Epithelial cell of esophagus (primary cell): ENCODE data around the gene SLC16A13.

ENCODE experiments used
- DNase-seq: peaks from one replicate; pipeline ENCODE4 v3.0.0; 2010; ENCODE audit warnings: low read depth
- H3K4me3 ChIP-seq: 2 replicates; pipeline ENCODE4 v1.5.1; 2011; ENCODE audit warnings: mild to moderate bottlenecking, low read length, control low read depth
- CTCF ChIP-seq: IDR thresholded peaks from 2 replicates; pipeline ENCODE4 v1.5.1; 2011; ENCODE audit warnings: low read depth, mild to moderate bottlenecking, low read length, control low read depth, inconsistent platforms; ENCODE audit not compliant: insufficient read depth; ENCODE audit errors: missing control alignments

SLC16A13 gene

DNA sequence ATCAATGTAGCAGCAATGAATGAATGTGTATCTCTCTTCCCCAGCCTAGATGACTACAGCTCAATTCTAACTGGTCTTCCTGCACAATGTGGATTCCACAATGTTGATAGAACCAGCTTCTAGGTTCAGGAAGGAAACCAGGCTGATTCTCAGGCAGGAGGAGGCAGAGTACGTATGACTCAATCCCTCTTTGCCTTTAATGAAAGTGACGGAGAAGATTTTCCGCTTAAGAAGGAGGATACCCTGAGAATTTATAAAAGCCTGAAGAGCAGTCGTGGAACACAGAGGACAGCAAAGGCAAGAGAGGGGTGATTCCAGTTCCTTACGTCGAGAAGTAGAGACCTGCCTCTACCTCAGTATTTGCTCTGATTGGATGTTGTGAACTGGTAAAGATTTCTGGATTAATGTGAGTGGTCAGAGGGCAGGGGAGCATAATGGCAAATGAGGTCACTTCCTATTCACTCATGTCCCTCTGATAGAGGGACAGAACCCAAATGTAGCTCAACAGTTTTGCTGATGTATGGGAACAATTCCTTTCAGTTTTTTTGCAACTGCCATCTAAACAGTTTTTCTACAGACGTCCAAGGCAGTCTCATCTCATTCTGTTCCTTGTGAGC, 23.1 kb downstream of the SLC16A13 start:
- no peak overlapping the region for H3K4me3 ChIP-seq
- TF ChIP-seq CTCF: no peak
- DNase-seq: peak; percentile 83

GRCh38 chr17:7060165-7060891, 24.5 kb downstream of the SLC16A13 start:
- peak overlapping the region; percentile 13 for H3K4me3 ChIP-seq
- DNase-seq: peak; percentile 92
- TF ChIP-seq CTCF: no peak

GRCh38 chr17:7063518-7064094, 27.8 kb downstream of the SLC16A13 start:
- no peak overlapping the region for H3K4me3 ChIP-seq
- peak; percentile 24 for DNase-seq
- no peak for TF ChIP-seq CTCF

GRCh38 chr17:7064261-7064660, 28.4 kb downstream of the SLC16A13 start:
- no peak for TF ChIP-seq CTCF
- no peak for DNase-seq
- no peak overlapping the region for H3K4me3 ChIP-seq

DNA sequence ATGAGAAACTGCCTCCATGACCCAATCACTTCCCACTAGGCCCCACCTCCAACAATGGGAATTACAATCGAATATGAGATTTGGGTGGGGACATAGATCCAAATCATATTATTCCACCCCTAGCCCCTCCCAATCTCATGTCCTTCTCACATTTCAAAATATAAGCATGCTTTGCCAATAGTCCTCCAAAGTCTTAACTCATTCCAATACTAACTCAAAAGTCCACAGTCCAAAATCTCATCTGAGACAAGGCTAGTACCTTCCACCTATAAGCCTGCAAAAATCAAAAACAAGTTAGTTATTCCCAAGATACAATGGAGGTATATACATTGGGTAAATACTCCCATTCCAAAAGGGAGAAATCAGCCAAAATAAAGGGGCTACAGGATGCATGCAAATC, 31.4 kb downstream of the SLC16A13 start:
- no peak for DNase-seq
- H3K4me3 ChIP-seq: no peak overlapping the region
- TF ChIP-seq CTCF: no peak

- H3K4me3 ChIP-seq: no peak overlapping the region
- TF ChIP-seq CTCF: no peak
- DNase-seq: no peak
Observed at GRCh38 chr17:7068268-7068667, 32.5 kb downstream of the SLC16A13 start.

DNA sequence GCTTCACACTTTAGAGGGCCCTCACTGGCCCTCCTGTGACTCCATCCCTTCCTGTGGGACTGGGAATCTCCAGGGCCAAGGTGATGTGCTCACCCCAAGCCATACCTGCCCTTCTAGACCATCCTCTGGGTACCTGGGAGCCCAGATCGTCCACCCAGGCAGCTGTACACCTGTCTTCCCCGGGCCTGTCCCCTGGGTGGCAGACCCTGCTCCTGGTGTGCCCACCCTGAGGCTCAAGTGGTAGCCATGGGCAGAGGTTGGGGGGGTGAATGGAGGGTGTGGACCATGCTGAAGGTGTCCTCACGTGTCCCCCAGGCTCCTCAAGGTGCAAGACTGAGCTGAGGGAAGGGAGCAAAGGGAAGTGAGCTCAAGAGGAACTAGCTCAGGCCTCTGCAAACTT, 34.9 kb downstream of the SLC16A13 start:
- no peak for TF ChIP-seq CTCF
- no peak for DNase-seq
- H3K4me3 ChIP-seq: no peak overlapping the region
